Keratinocyte (primary cell): Measurements from ENCODE around the gene TOPORS. TPM values are rescaled to one million over a fixed set of nuclear protein-coding genes. Genes with fewer than 3 reads are reported as not detected.

Source experiments
- DNase-seq: peaks from one replicate; pipeline ENCODE4 v3.0.0-alpha.2; 2011; ENCODE audit warnings: low read depth, missing footprints, low spot score
- FAIRE-seq: peaks from 2 replicates; lab custom pipeline; 2011; peaks lifted over from hg19 to GRCh38; lab: Jason Lieb, UNC
- H2AFZ ChIP-seq: 2 replicates; pipeline ENCODE4 v1.6.0; 2012; ENCODE audit warnings: low read length, control low read depth, inconsistent platforms; ENCODE audit not compliant: control insufficient read depth
- H3K27ac ChIP-seq: 2 replicates; pipeline ENCODE4 v1.5.1; 2011; ENCODE audit warnings: low read length; ENCODE audit not compliant: control insufficient read depth, insufficient read depth
- H3K27me3 ChIP-seq: 3 replicates; pipeline ENCODE4 v1.6.0; 2011; ENCODE audit warnings: low read length; ENCODE audit not compliant: control insufficient read depth, insufficient read depth; ENCODE audit errors: extremely low read depth
- H3K36me3 ChIP-seq, 2 experiments: 2 replicates in 1 of 2; 3 replicates in 1 of 2; pipeline ENCODE4 v1.5.1; 2011; ENCODE audit warnings: low read length in 2 of 2, mild to moderate bottlenecking in 1 of 2; ENCODE audit not compliant: control insufficient read depth in 2 of 2, insufficient read depth in 2 of 2; ENCODE audit errors: extremely low read depth in 1 of 2
- H3K4me1 ChIP-seq: 3 replicates; pipeline ENCODE4 v1.5.1; 2011; ENCODE audit warnings: low read length; ENCODE audit not compliant: control insufficient read depth, insufficient read depth; ENCODE audit errors: extremely low read depth
- H3K4me2 ChIP-seq: 3 replicates; pipeline ENCODE4 v1.6.0; 2011; ENCODE audit warnings: low read depth, low read length; ENCODE audit not compliant: control insufficient read depth, insufficient read depth; ENCODE audit errors: extremely low read depth
- H3K4me3 ChIP-seq, 3 experiments: fragments of 200-600 bp in 1 of 3; sonication (generic) in 1 of 3; 2 replicates in 2 of 3; 3 replicates in 1 of 3; pipeline ENCODE4 v1.5.1; 2011 to 2016; ENCODE audit warnings: low read length in 3 of 3, mild to moderate bottlenecking in 3 of 3, control low read depth in 2 of 3, inconsistent platforms in 1 of 3, low read depth in 1 of 3, mixed read lengths in 1 of 3, mixed run types in 1 of 3, moderate library complexity in 1 of 3; ENCODE audit not compliant: control insufficient read depth in 2 of 3, insufficient read depth in 2 of 3; ENCODE audit errors: extremely low read depth in 1 of 3
- H3K79me2 ChIP-seq: 2 replicates; pipeline ENCODE4 v1.6.0; 2012; ENCODE audit warnings: low read length; ENCODE audit not compliant: control insufficient read depth, insufficient read depth
- H3K9ac ChIP-seq: 3 replicates; pipeline ENCODE4 v1.6.0; 2011; ENCODE audit warnings: low read length; ENCODE audit not compliant: control insufficient read depth, insufficient read depth; ENCODE audit errors: extremely low read depth
- H3K9me1 ChIP-seq: 3 replicates; pipeline ENCODE4 v1.6.0; 2011; ENCODE audit warnings: low read length; ENCODE audit not compliant: control insufficient read depth, insufficient read depth; ENCODE audit errors: extremely low read depth
- H3K9me3 ChIP-seq: 2 replicates; pipeline ENCODE4 v1.5.1; 2012; ENCODE audit warnings: low read depth, low read length; ENCODE audit not compliant: control insufficient read depth
- H4K20me1 ChIP-seq: 3 replicates; pipeline ENCODE4 v1.6.0; 2011; ENCODE audit warnings: low read length; ENCODE audit not compliant: control insufficient read depth, insufficient read depth; ENCODE audit errors: extremely low read depth
- CTCF ChIP-seq, 3 experiments: IDR thresholded peaks in 1 of 3; conservative IDR thresholded peaks in 1 of 3; optimal IDR thresholded peaks in 1 of 3; 2 replicates in 2 of 3; 3 replicates in 1 of 3; pipeline versions ENCODE3 to v1.5.1; 2011; ENCODE audit warnings: low read length in 3 of 3, mild to moderate bottlenecking in 3 of 3, moderate library complexity in 2 of 3, control low read depth in 1 of 3, inconsistent platforms in 1 of 3; ENCODE audit not compliant: insufficient read depth in 2 of 3; ENCODE audit errors: extremely low read depth in 1 of 3
- EZH2 ChIP-seq: IDR thresholded peaks from one replicate; pipeline ENCODE4 v1.6.1; 2012; ENCODE audit warnings: inconsistent platforms, mild to moderate bottlenecking, low read length, moderate library complexity
- dilution Hi-C: fragments of 300-500 bp; cut with MboI; formaldehyde crosslinking; loops from one replicate; pipeline ENCODE4 v1.7.0; 2020; ENCODE audit warnings: low sequenced_read_pairs; ENCODE audit not compliant: extremely low pct_ligation_motif_present
- polyA plus RNA-seq, 5 experiments: library from polyadenylated mRNA; depleted of rRNA in 3 of 5; stranded (reverse) in 3 of 5; stranded (forward) in 1 of 5; unstranded in 1 of 5; fragments of >200 nt; gene quantifications; 1 replicate in 1 of 5; 2 replicates in 3 of 5; 3 replicates in 1 of 5; pipeline versions ENCODE4 v1.2.1 to v1.2.3, GENCODE V29; 2011 to 2012; ENCODE audit warnings: missing spikeins in 2 of 5, low read depth in 1 of 5, low replicate concordance in 1 of 5

Gene TOPORS
- polyA plus RNA-seq, 1 donor (not counting 4 experiments of a cell fraction or from before 2014, with no cell fraction given) = 17.1 TPM

GRCh38 chr9:32526707-32527048, 25.7 kb downstream of the TOPORS start:
- Histone ChIP-seq H2AFZ (peak overlapping the region; percentile 14), H3K9ac (peak overlapping the region; percentile 78)
- FAIRE-seq = no peak

GRCh38 chr9:32526041-32526706, 26.2 kb downstream of the TOPORS start, which contains the start of gene RIGI:
RIGI (minus strand) TSS chr9:32526196; CDS start chr9:32526166, 30 bp downstream.
- H3K4me2 ChIP-seq = peak within 1 kb of the TSS; percentile 91
- no peaks in the 10 kb centered on the region for H3K27me3 ChIP-seq
- no peaks in the 10 kb centered on the region for H4K20me1 ChIP-seq
- H3K36me3 ChIP-seq = peaks cover 0 to 2% of the 10 kb centered on the region in 2 experiments
- DNase-seq (peak; percentile 53), FAIRE-seq (peak; percentile 72)
- dilution Hi-C loops = no loop called here
- H3K9me1 ChIP-seq = no peaks in the 10 kb centered on the region
- no peak for TF ChIP-seq EZH2
- peak; percentile 42 to 70 (median 61) for TF ChIP-seq CTCF (optimal IDR thresholded peaks at IDR 0.05 in 1 of 3, IDR thresholded peaks at IDR 0.05 in 1 of 3, conservative IDR thresholded peaks at IDR 0.05 in 1 of 3; ENCODE audit: extremely low read depth in 1 of 3, insufficient read depth in 2 of 3, low read length in 3 of 3)
- H3K27ac ChIP-seq = peak within 1 kb of the TSS; percentile 76
- H3K4me1 ChIP-seq = peaks cover 11% of the 10 kb centered on the region
- H3K9ac ChIP-seq = peak within 1 kb of the TSS; percentile 78
- peak within 1 kb of the TSS; percentile 71 for H2AFZ ChIP-seq
- peak within 1 kb of the TSS; percentile 50 to 78 (median 73) for H3K4me3 ChIP-seq
- no peaks in the 10 kb centered on the region for H3K9me3 ChIP-seq
- peaks cover 48% of the 10 kb centered on the region for H3K79me2 ChIP-seq

More at GRCh38 chr9:32526707-32527048, 25.7 kb downstream of the TOPORS start:
- Histone ChIP-seq H4K20me1 (no peaks in the 10 kb centered on the region), H3K4me1 (peaks cover 11% of the 10 kb centered on the region), H3K27me3 (no peaks in the 10 kb centered on the region), H3K9me3 (no peaks in the 10 kb centered on the region), H3K79me2 (peaks cover 43% of the 10 kb centered on the region), H3K27ac (peak overlapping the region; percentile 76), H3K4me2 (peak overlapping the region; percentile 91), H3K36me3 (peaks cover 0 to 2% of the 10 kb centered on the region in 2 experiments), H3K4me3 (peak overlapping the region; percentile 50 to 78 (median 73)), H3K9me1 (no peaks in the 10 kb centered on the region)
- dilution Hi-C loops = no loop called here
- DNase-seq = no peak
- TF ChIP-seq CTCF (optimal IDR thresholded peaks at IDR 0.05 in 1 of 3, IDR thresholded peaks at IDR 0.05 in 1 of 3, conservative IDR thresholded peaks at IDR 0.05 in 1 of 3; ENCODE audit: extremely low read depth in 1 of 3, insufficient read depth in 2 of 3, low read length in 3 of 3) (no peak), EZH2 (no peak)
